Small intestine (tissue), 7 donors: ENCODE results near the gene COG1. TPM values are rescaled to one million over a fixed set of nuclear protein-coding genes. Genes with fewer than 3 reads are reported as not detected.

ENCODE experiments used
- DNase-seq, 2 donors: peaks; one replicate each; pipeline versions ENCODE4 v3.0.0 to v3.0.0-alpha.2; 2013
- FAIRE-seq: peaks from 2 replicates; lab custom pipeline; 2012; peaks lifted over from hg19 to GRCh38; lab: Jason Lieb, UNC
- H3K27ac ChIP-seq, 3 donors: one replicate each; pipeline ENCODE4 v1.5.1; 2013; ENCODE audit warnings: low read length in 2 of 3, mild to moderate bottlenecking in 2 of 3, control low read depth in 1 of 3, inconsistent platforms in 1 of 3, low read depth in 1 of 3, moderate library complexity in 1 of 3
- H3K27me3 ChIP-seq, 3 donors: one replicate each; pipeline ENCODE4 v1.6.1; 2013; ENCODE audit warnings: low read length in 3 of 3, inconsistent platforms in 1 of 3; ENCODE audit not compliant: control insufficient read depth in 3 of 3, insufficient read depth in 3 of 3
- H3K36me3 ChIP-seq, 3 donors: one replicate each; pipeline ENCODE4 v1.6.1; 2013; ENCODE audit warnings: low read length in 3 of 3, inconsistent platforms in 1 of 3, low read depth in 1 of 3, mild to moderate bottlenecking in 1 of 3, moderate library complexity in 1 of 3; ENCODE audit not compliant: control insufficient read depth in 3 of 3, insufficient read depth in 2 of 3
- H3K4me1 ChIP-seq, 3 donors: one replicate each; pipeline ENCODE4 v1.6.1; 2013; ENCODE audit warnings: low read length in 2 of 3, inconsistent platforms in 1 of 3, low read depth in 1 of 3, mild to moderate bottlenecking in 1 of 3, moderate library complexity in 1 of 3; ENCODE audit not compliant: control insufficient read depth in 3 of 3, insufficient read depth in 2 of 3
- H3K4me3 ChIP-seq, 3 donors: one replicate each; pipeline ENCODE4 v1.5.1; 2013; ENCODE audit warnings: low read length in 3 of 3, control low read depth in 1 of 3, inconsistent platforms in 1 of 3, low read depth in 1 of 3, mild to moderate bottlenecking in 1 of 3, moderate library complexity in 1 of 3
- H3K9me3 ChIP-seq, 2 donors: one replicate each; pipeline ENCODE4 v1.6.1; 2013; ENCODE audit warnings: low read depth in 1 of 2, low read length in 1 of 2; ENCODE audit not compliant: control insufficient read depth in 2 of 2, insufficient read depth in 1 of 2
- WGBS, 3 donors: extraction: QIAGEN DNeasy Blood & Tissue Kit; methylation state at CpG; one replicate each; pipeline ENCODE4 v1.1.7; 2013; 5-methylcytosine and 5-hydroxymethylcytosine counted together
- polyA plus RNA-seq, 4 donors: library from polyadenylated mRNA; stranded (reverse) in 3 of 4; unstranded in 1 of 4; fragments of 200-250 nt in 3 of 4; fragments of 120-200 nt in 1 of 4; gene quantifications; one replicate each; pipeline versions ENCODE4 v1.2.1 to v1.2.3, GENCODE V29; 2013
- donor health status: healthy with polysubstance abuse.
- donor health status: control.
- donor health status: control.
- donor health status: Bipolar disorder and iron deficiency.
- donor health status: healthy.

The COG1 gene
- polyA plus RNA-seq, 4 donors: 9.2 to 30.9 (median 16.4) TPM

- H3K4me3 ChIP-seq: no peak overlapping the region
- H3K4me1 ChIP-seq: peaks cover 0 to 4% (median 0%) of the 10 kb centered on the region in 3 donors
- no peak for FAIRE-seq
- 85 to 91% (median 88%) methylated on average over 8 of the region's 8 CpGs for WGBS, 3 donors
- DNase-seq: no peak
- H3K27me3 ChIP-seq: peaks cover 0 to 3% (median 0%) of the 10 kb centered on the region in 3 donors
- H3K36me3 ChIP-seq: peaks cover 0 to 8% (median 0%) of the 10 kb centered on the region in 3 donors
- no peak overlapping the region for H3K27ac ChIP-seq
- H3K9me3 ChIP-seq: no peaks in the 10 kb centered on the region
These were observed 59.0 kb downstream of the COG1 start for GRCh38 chr17:73251871-73252270.

GRCh38 chr17:73255671-73256181, 62.9 kb downstream of the COG1 start:
- no peak overlapping the region for H3K27ac ChIP-seq
- DNase-seq (peak; percentile 29 to 67), FAIRE-seq (no peak)
- no peaks in the 10 kb centered on the region for H3K36me3 ChIP-seq
- H3K4me1 ChIP-seq: peaks cover 0 to 4% (median 0%) of the 10 kb centered on the region in 3 donors
- no peak overlapping the region for H3K4me3 ChIP-seq
- no peaks in the 10 kb centered on the region for H3K9me3 ChIP-seq
- 0 to 6% (median 3%) methylated on average over 8 of the region's 8 CpGs for WGBS, 3 donors
- H3K27me3 ChIP-seq: peaks cover 0 to 3% (median 0%) of the 10 kb centered on the region in 3 donors

GRCh38 chr17:73256220-73256619, 63.4 kb downstream of the COG1 start:
- Histone ChIP-seq H3K27me3 (peaks cover 0 to 3% (median 0%) of the 10 kb centered on the region in 3 donors), H3K36me3 (no peaks in the 10 kb centered on the region), H3K4me3 (no peak overlapping the region), H3K9me3 (no peaks in the 10 kb centered on the region), H3K4me1 (peaks cover 0 to 4% (median 0%) of the 10 kb centered on the region in 3 donors), H3K27ac (no peak overlapping the region)
- 93 to 94% (median 93%) methylated on average over 3 of the region's 3 CpGs for WGBS, 3 donors
- FAIRE-seq (no peak), DNase-seq (no peak)

GRCh38 chr17:73257516-73257915, 64.7 kb downstream of the COG1 start:
- FAIRE-seq: no peak
- peaks cover 0 to 14% (median under 1%) of the 10 kb centered on the region in 3 donors for H3K4me1 ChIP-seq
- H3K4me3 ChIP-seq: no peak overlapping the region
- DNase-seq: no peak
- H3K27me3 ChIP-seq: no peaks in the 10 kb centered on the region
- no peak overlapping the region for H3K27ac ChIP-seq
- H3K36me3 ChIP-seq: no peaks in the 10 kb centered on the region
- WGBS, 3 donors: 85 to 89% (median 86%) methylated on average over 6 of the region's 6 CpGs
- H3K9me3 ChIP-seq: no peaks in the 10 kb centered on the region

Other genes with a start within 250 kb of the COG1 start
- gene SLC39A11, start 100.4 kb upstream of the COG1 start, polyA plus RNA-seq: 10 to 100 TPM in 2 of 4 donors, 1 to 10 TPM in 2; 2.7 to 53.7 (median 11.3) TPM
- gene SSTR2, start 28.0 kb upstream of the COG1 start, polyA plus RNA-seq: 1 to 10 TPM in 2 of 4 donors, under 1 TPM in 2; 0.22 to 2.0 (median 0.88) TPM
- gene CPSF4L, start 68.8 kb downstream of the COG1 start, polyA plus RNA-seq: under 1 TPM in 1 of 4 donors, not detected in 3; 0.15 TPM
- 10 to 100 TPM; 46.5 to 64.9 (median 59.1) TPM for gene CDC42EP4, start 118.9 kb downstream of the COG1 start, polyA plus RNA-seq